Daoy (cell line): Measurements from ENCODE around the gene MRPS5. TPM values are rescaled to one million over a fixed set of nuclear protein-coding genes. Genes with fewer than 3 reads are reported as not detected.
A peak's percentile ranks its signal among the peaks of the same experiment; 100 is the strongest.

Experiments used
- DNase-seq: peaks from one replicate; pipeline ENCODE4 v3.0.0-alpha.2; 2015; ENCODE audit warnings: low read depth
- total RNA-seq: library from RNA; depleted of rRNA; stranded (reverse); fragments of >200 nt; shearing (Covaris generic); gene quantifications from 2 replicates; pipeline ENCODE4 v1.2.3, GENCODE V29; 2014

MRPS5 gene
- total RNA-seq, 1 experiment from 2014 or later, result 65.4 TPM

GRCh38 chr2:95091885-95092555 is 29.6 kb downstream of the MRPS5 start:
- no peak for DNase-seq

- no peak for DNase-seq
These were observed 34.2 kb downstream of the MRPS5 start for GRCh38 chr2:95087379-95087778.

GRCh38 chr2:95086017-95086416 is 35.6 kb downstream of the MRPS5 start:
- DNase-seq, result no peak

GRCh38 chr2:95082477-95082876 is 39.1 kb downstream of the MRPS5 start:
- no peak for DNase-seq

- no peak for DNase-seq
These were observed 42.4 kb downstream of the MRPS5 start for GRCh38 chr2:95079199-95079683.

- DNase-seq, result no peak
These were observed 43.6 kb downstream of the MRPS5 start for GRCh38 chr2:95077861-95078603.

GRCh38 chr2:95077530-95077825 is 44.1 kb downstream of the MRPS5 start:
- no peak for DNase-seq

GRCh38 chr2:95076705-95077529 is 44.7 kb downstream of the MRPS5 start:
- DNase-seq, result peak; percentile 75

- no peak for DNase-seq
These were observed 46.0 kb downstream of the MRPS5 start for GRCh38 chr2:95075440-95076132.

GRCh38 chr2:95074663-95075439 is 46.8 kb downstream of the MRPS5 start:
- DNase-seq, result no peak

- DNase-seq, result no peak
These were observed 47.5 kb downstream of the MRPS5 start for GRCh38 chr2:95073856-95074662.

- no peak for DNase-seq
These were observed 49.2 kb downstream of the MRPS5 start for GRCh38 chr2:95072424-95072823.

GRCh38 chr2:95071856-95072255 is 49.8 kb downstream of the MRPS5 start:
- no peak for DNase-seq

- DNase-seq, result no peak
These were observed 52.1 kb downstream of the MRPS5 start for GRCh38 chr2:95069465-95069864.

- DNase-seq, result no peak
These were observed 53.4 kb downstream of the MRPS5 start for GRCh38 chr2:95068256-95068655.

GRCh38 chr2:95063086-95063958 is 58.3 kb downstream of the MRPS5 start:
- no peak for DNase-seq

- DNase-seq, result no peak
These were observed 59.1 kb downstream of the MRPS5 start for GRCh38 chr2:95062242-95063085.

GRCh38 chr2:95061601-95062183 is 59.9 kb downstream of the MRPS5 start:
- no peak for DNase-seq
